MM.1S (cell line): ENCODE measurements around the gene DENND1A.

Experiments used
- DNase-seq: peaks from one replicate; pipeline ENCODE4 v3.0.0-alpha.2; 2015
- H2AFZ ChIP-seq: fragments of 300-600 bp; sonication (generic); 2 replicates; pipeline ENCODE4 v1.6.0; 2016; ENCODE audit warnings: antibody characterized with exemption, low read length
- H3F3A ChIP-seq: fragments of 300-600 bp; sonication (generic); 2 replicates; pipeline ENCODE4 v1.6.1; 2016; ENCODE audit warnings: mild to moderate bottlenecking, antibody characterized with exemption, low read length, moderate library complexity, mixed read lengths; ENCODE audit not compliant: insufficient read depth
- H3K27ac ChIP-seq: fragments of 300-600 bp; sonication (generic); 2 replicates; pipeline ENCODE4 v1.5.1; 2016; ENCODE audit warnings: mild to moderate bottlenecking, low read length
- H3K27me3 ChIP-seq: fragments of 300-600 bp; sonication (generic); replicated peaks from 2 replicates; pipeline ENCODE4 v1.6.0; 2016; ENCODE audit warnings: low read length; ENCODE audit not compliant: insufficient read depth
- H3K36me3 ChIP-seq: fragments of 300-600 bp; sonication (generic); replicated peaks from 2 replicates; pipeline ENCODE4 v1.6.1; 2016; ENCODE audit warnings: mild to moderate bottlenecking, low read length, mixed read lengths; ENCODE audit not compliant: insufficient read depth
- H3K4me1 ChIP-seq: fragments of 300-600 bp; sonication (generic); 2 replicates; pipeline ENCODE4 v1.6.1; 2016; ENCODE audit warnings: low read length, mixed read lengths
- H3K4me2 ChIP-seq: fragments of 300-600 bp; sonication (generic); 2 replicates; pipeline ENCODE4 v1.6.0; 2016; ENCODE audit warnings: low read depth, low read length
- H3K4me3 ChIP-seq: fragments of 300-600 bp; sonication (generic); 2 replicates; pipeline ENCODE4 v1.5.1; 2016; ENCODE audit warnings: low read length, mixed read lengths
- H3K79me2 ChIP-seq: fragments of 300-600 bp; sonication (generic); 2 replicates; pipeline ENCODE4 v1.6.1; 2016; ENCODE audit warnings: mixed run types, low read length, mixed read lengths
- H3K9ac ChIP-seq: fragments of 300-600 bp; sonication (generic); 2 replicates; pipeline ENCODE4 v1.6.1; 2016; ENCODE audit warnings: low read length, mixed read lengths
- H3K9me2 ChIP-seq: fragments of 300-600 bp; sonication (generic); replicated peaks from 2 replicates; pipeline ENCODE4 v1.6.1; 2016; ENCODE audit warnings: mild to moderate bottlenecking, low read length, mixed read lengths; ENCODE audit not compliant: insufficient read depth
- H3K9me3 ChIP-seq: fragments of 300-600 bp; sonication (generic); replicated peaks from 2 replicates; pipeline ENCODE4 v1.6.1; 2016; ENCODE audit warnings: mild to moderate bottlenecking, low read length, mixed read lengths; ENCODE audit not compliant: insufficient read depth
- H4K20me1 ChIP-seq: fragments of 300-600 bp; sonication (generic); 2 replicates; pipeline ENCODE4 v1.6.1; 2016; ENCODE audit warnings: mild to moderate bottlenecking, low read length, moderate library complexity, mixed read lengths; ENCODE audit not compliant: insufficient read depth
- CTCF ChIP-seq: fragments of 300-600 bp; sonication (generic); IDR thresholded peaks from 2 replicates; pipeline ENCODE4 v1.5.1; 2016; ENCODE audit warnings: antibody characterized with exemption, low read length, mixed read lengths
- EZH2 ChIP-seq: fragments of 300-600 bp; sonication (generic); optimal IDR thresholded peaks from 2 replicates; pipeline ENCODE3; 2017; ENCODE audit warnings: low read depth, mild to moderate bottlenecking, antibody characterized with exemption, low read length, mixed read lengths
- EZH2phosphoT487 ChIP-seq: fragments of 300-600 bp; sonication (generic); IDR thresholded peaks from 2 replicates; pipeline ENCODE4 v1.6.1; 2018; ENCODE audit warnings: antibody characterized with exemption, low read length

Gene DENND1A

GRCh38 chr9:123695386-123695785 lies 234.5 kb downstream of the DENND1A start:
- DNase-seq, result no peak
- Histone ChIP-seq H3K9ac (no peak overlapping the region), H3K4me3 (no peak overlapping the region), H3K27ac (no peak overlapping the region), H3K36me3 (no peaks in the 10 kb centered on the region), H3K79me2 (0 out of 2 replicates have a peak, but pooled peaks cover 3% of the 10 kb centered on the region), H3K4me1 (peaks cover 20% of the 10 kb centered on the region), H3K9me3 (no peaks in the 10 kb centered on the region), H2AFZ (no peak overlapping the region), H3K9me2 (no peaks in the 10 kb centered on the region), H3K4me2 (no peak overlapping the region), H3F3A (no peaks in the 10 kb centered on the region), H3K27me3 (no peaks in the 10 kb centered on the region), H4K20me1 (no peaks in the 10 kb centered on the region)
- TF ChIP-seq EZH2phosphoT487 (no peak), CTCF (no peak), EZH2 (no peak)

- TF ChIP-seq CTCF (no peak), EZH2phosphoT487 (no peak), EZH2 (no peak)
- Histone ChIP-seq H3F3A (peaks cover 16% of the 10 kb centered on the region), H4K20me1 (no peaks in the 10 kb centered on the region), H3K9me2 (no peaks in the 10 kb centered on the region), H3K4me1 (peaks cover 17% of the 10 kb centered on the region), H3K4me3 (no peak overlapping the region), H3K27ac (no peak overlapping the region), H3K9ac (no peak overlapping the region), H3K27me3 (no peaks in the 10 kb centered on the region), H3K79me2 (no peaks in the 10 kb centered on the region), H3K4me2 (no peak overlapping the region), H3K9me3 (no peaks in the 10 kb centered on the region), H3K36me3 (no peaks in the 10 kb centered on the region), H2AFZ (no peak overlapping the region)
- DNase-seq, result no peak
Measured at GRCh38 chr9:123691765-123692303, 238.1 kb downstream of the DENND1A start.

- Histone ChIP-seq H2AFZ (no peak overlapping the region), H3K9me3 (no peaks in the 10 kb centered on the region), H3K4me1 (peaks cover 30% of the 10 kb centered on the region), H3K27ac (no peak overlapping the region), H3K4me3 (no peak overlapping the region), H3K27me3 (no peaks in the 10 kb centered on the region), H3K4me2 (no peak overlapping the region), H3K9ac (no peak overlapping the region), H4K20me1 (no peaks in the 10 kb centered on the region), H3F3A (peaks cover 19% of the 10 kb centered on the region), H3K79me2 (peaks cover 4% of the 10 kb centered on the region; the same call in 1 of the 2 replicates), H3K36me3 (no peaks in the 10 kb centered on the region), H3K9me2 (no peaks in the 10 kb centered on the region)
- DNase-seq, result no peak
- no peak for TF ChIP-seq EZH2
- TF ChIP-seq EZH2phosphoT487, result no peak
- no peak for TF ChIP-seq CTCF
Measured at GRCh38 chr9:123689701-123690428, 240.1 kb downstream of the DENND1A start.
